Measurements from ENCODE around the gene AOC2.

The AOC2 gene

GRCh38 chr17:42830971-42831370, 13.4 kb upstream of the AOC2 start:
- Histone ChIP-seq H3K4me1 (peaks cover 4% of the 10 kb centered on the region), H3K36me3 (ENCODE audit: control insufficient read depth, insufficient read depth, low read length) (no peaks in the 10 kb centered on the region), H3K9ac (no peak overlapping the region), H3K79me2 (peaks cover 8% of the 10 kb centered on the region), H3K9me3 (ENCODE audit: control insufficient read depth, low read length) (no peaks in the 10 kb centered on the region), H3K4me3 (ENCODE audit: low read depth, low read length) (no peak overlapping the region), H3K27ac (no peak overlapping the region), H3K27me3 (ENCODE audit: control insufficient read depth, insufficient read depth, low read length) (no peaks in the 10 kb centered on the region), H2AFZ (no peak overlapping the region), H3K4me2 (ENCODE audit: low read length) (no peak overlapping the region)
- TF ChIP-seq CTCF (IDR thresholded peaks at IDR 0.05), result no peak

GRCh38 chr17:42832213-42832933, 12.0 kb upstream of the AOC2 start:
- no peaks in the 10 kb centered on the region for H3K36me3 ChIP-seq (ENCODE audit: control insufficient read depth, insufficient read depth, low read length)
- H3K27ac ChIP-seq, result peak overlapping the region; percentile 71
- H3K9me3 ChIP-seq (ENCODE audit: control insufficient read depth, low read length), result no peaks in the 10 kb centered on the region
- H3K4me2 ChIP-seq (ENCODE audit: low read length), result peak overlapping the region; percentile 74
- peak overlapping the region; percentile 73 for H3K4me3 ChIP-seq (ENCODE audit: low read depth, low read length)
- TF ChIP-seq CTCF (IDR thresholded peaks at IDR 0.05), result no peak
- peak overlapping the region; percentile 96 for H2AFZ ChIP-seq
- H3K9ac ChIP-seq, result peak overlapping the region; percentile 40
- no peaks in the 10 kb centered on the region for H3K27me3 ChIP-seq (ENCODE audit: control insufficient read depth, insufficient read depth, low read length)
- peaks cover 4% of the 10 kb centered on the region for H3K4me1 ChIP-seq
- peaks cover 8% of the 10 kb centered on the region for H3K79me2 ChIP-seq

- H3K27me3 ChIP-seq (ENCODE audit: control insufficient read depth, insufficient read depth, low read length), result no peaks in the 10 kb centered on the region
- peak within 1 kb of the TSS; percentile 74 for H3K4me2 ChIP-seq (ENCODE audit: low read length)
- no peaks in the 10 kb centered on the region for H3K36me3 ChIP-seq (ENCODE audit: control insufficient read depth, insufficient read depth, low read length)
- peak within 1 kb of the TSS; percentile 71 for H3K27ac ChIP-seq
- peaks cover 8% of the 10 kb centered on the region for H3K79me2 ChIP-seq
- H3K9ac ChIP-seq, result peak within 1 kb of the TSS; percentile 40
- peaks cover 4% of the 10 kb centered on the region for H3K4me1 ChIP-seq
- peak within 1 kb of the TSS; percentile 73 for H3K4me3 ChIP-seq (ENCODE audit: low read depth, low read length)
- TF ChIP-seq CTCF (IDR thresholded peaks at IDR 0.05), result no peak
- no peaks in the 10 kb centered on the region for H3K9me3 ChIP-seq (ENCODE audit: control insufficient read depth, low read length)
- peak within 1 kb of the TSS; percentile 96 for H2AFZ ChIP-seq
These were observed 11.2 kb upstream of the AOC2 start, which contains the start of gene PSME3 for GRCh38 chr17:42832934-42833766. Gene PSME3, plus strand, starts transcription at chr17:42833397. Its CDS starts 235 bp downstream, at chr17:42833632.

- Histone ChIP-seq H3K27ac (peak overlapping the region; percentile 71), H3K9me3 (ENCODE audit: control insufficient read depth, low read length) (no peaks in the 10 kb centered on the region), H2AFZ (peak overlapping the region; percentile 96), H3K4me1 (peaks cover 4% of the 10 kb centered on the region), H3K4me2 (ENCODE audit: low read length) (peak overlapping the region; percentile 74), H3K27me3 (ENCODE audit: control insufficient read depth, insufficient read depth, low read length) (no peaks in the 10 kb centered on the region), H3K79me2 (peaks cover 8% of the 10 kb centered on the region), H3K9ac (peak overlapping the region; percentile 40), H3K4me3 (ENCODE audit: low read depth, low read length) (peak overlapping the region; percentile 73), H3K36me3 (ENCODE audit: control insufficient read depth, insufficient read depth, low read length) (no peaks in the 10 kb centered on the region)
- no peak for TF ChIP-seq CTCF (IDR thresholded peaks at IDR 0.05)
These were observed 10.5 kb upstream of the AOC2 start for GRCh38 chr17:42833767-42834422.

Measured in parathyroid adenoma (tissue), 2 donors.